Measurements from ENCODE around the gene GNA15. TPM values are rescaled to one million over a fixed set of nuclear protein-coding genes. Genes with fewer than 3 reads are reported as not detected.

GNA15 gene
- total RNA-seq, 2 donors from 2014 or later: 202 to 297 TPM

DNA sequence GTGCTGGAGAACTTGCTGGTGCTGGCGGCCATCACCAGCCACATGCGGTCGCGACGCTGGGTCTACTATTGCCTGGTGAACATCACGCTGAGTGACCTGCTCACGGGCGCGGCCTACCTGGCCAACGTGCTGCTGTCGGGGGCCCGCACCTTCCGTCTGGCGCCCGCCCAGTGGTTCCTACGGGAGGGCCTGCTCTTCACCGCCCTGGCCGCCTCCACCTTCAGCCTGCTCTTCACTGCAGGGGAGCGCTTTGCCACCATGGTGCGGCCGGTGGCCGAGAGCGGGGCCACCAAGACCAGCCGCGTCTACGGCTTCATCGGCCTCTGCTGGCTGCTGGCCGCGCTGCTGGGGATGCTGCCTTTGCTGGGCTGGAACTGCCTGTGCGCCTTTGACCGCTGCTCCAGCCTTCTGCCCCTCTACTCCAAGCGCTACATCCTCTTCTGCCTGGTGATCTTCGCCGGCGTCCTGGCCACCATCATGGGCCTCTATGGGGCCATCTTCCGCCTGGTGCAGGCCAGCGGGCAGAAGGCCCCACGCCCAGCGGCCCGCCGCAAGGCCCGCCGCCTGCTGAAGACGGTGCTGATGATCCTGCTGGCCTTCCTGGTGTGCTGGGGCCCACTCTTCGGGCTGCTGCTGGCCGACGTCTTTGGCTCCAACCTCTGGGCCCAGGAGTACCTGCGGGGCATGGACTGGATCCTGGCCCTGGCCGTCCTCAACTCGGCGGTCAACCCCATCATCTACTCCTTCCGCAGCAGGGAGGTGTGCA, 43.3 kb downstream of the GNA15 start:
- ATAC-seq (replicated peaks): peak; percentile 8
- H3K4me1 Mint-ChIP-seq: peaks cover 12% of the 10 kb centered on the region
- H3K27me3 Mint-ChIP-seq: no peaks in the 10 kb centered on the region
- H3K4me3 Mint-ChIP-seq: peak overlapping the region; percentile 98
- H3K9me3 Mint-ChIP-seq: no peaks in the 10 kb centered on the region
- peaks cover 74% of the 10 kb centered on the region for H3K36me3 Mint-ChIP-seq (ENCODE audit: low read depth)
- peak overlapping the region; percentile 95 for H3K27ac Mint-ChIP-seq

GRCh38 chr19:3179739-3180293, 44.0 kb downstream of the GNA15 start:
- Mint-ChIP-seq H3K4me1 (peaks cover 16% of the 10 kb centered on the region), H3K36me3 (ENCODE audit: low read depth) (peaks cover 81% of the 10 kb centered on the region), H3K9me3 (no peaks in the 10 kb centered on the region), H3K27ac (peak overlapping the region; percentile 95), H3K27me3 (no peaks in the 10 kb centered on the region), H3K4me3 (peak overlapping the region; percentile 98)
- peak; percentile 41 for ATAC-seq (replicated peaks)

DNA sequence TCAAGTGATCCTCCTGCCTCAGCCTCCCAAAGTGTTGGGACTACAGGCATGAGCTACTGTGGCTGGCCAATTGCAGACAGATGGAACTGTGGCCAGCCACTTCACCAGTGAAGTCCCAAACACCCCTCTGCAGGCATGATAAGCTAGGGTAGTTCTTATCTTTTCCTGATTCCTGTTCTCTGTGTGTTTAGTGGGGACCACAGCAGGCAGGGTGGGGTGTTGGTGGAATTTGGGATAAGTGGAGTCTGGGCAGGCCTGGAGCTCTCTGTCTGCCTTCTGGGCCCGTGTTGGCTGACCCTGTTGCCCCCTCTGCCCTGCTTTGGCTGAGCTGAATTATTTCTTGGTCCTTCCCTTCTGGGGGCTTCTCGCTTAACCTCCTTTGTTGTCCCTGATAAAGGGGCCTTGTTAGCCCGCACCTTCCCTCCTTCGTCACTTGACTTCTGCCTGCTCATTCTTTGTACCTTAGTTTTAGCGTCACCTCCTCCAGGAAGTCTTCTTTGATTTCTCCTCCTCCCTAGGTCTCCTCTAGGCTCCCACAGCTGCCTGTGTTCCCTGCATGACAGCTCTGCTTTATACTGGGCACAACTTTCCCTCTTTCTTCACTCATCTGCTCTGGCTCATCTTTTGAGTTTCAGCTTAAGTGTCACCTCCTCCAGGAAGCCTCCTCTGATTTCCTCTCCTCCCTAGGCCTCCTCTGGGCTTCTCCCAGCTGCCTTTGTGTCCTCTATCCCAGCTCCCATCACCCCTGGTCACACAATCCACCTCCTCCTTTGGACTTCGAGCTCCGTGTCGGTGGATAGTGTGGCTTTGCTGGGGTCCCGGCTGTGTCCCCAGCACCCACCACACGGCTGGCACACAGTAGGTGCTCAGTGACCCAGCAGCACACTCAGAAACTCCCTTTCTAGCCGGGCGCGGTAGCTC, 48.1 kb downstream of the GNA15 start:
- H3K4me3 Mint-ChIP-seq: peak overlapping the region; percentile 98
- no peaks in the 10 kb centered on the region for H3K27me3 Mint-ChIP-seq
- peaks cover 30% of the 10 kb centered on the region for H3K4me1 Mint-ChIP-seq
- ATAC-seq (replicated peaks): no peak
- no peaks in the 10 kb centered on the region for H3K9me3 Mint-ChIP-seq
- peaks cover 85% of the 10 kb centered on the region for H3K36me3 Mint-ChIP-seq (ENCODE audit: low read depth)
- peak overlapping the region; percentile 93 for H3K27ac Mint-ChIP-seq

- Mint-ChIP-seq H3K27me3 (no peaks in the 10 kb centered on the region), H3K4me3 (peak overlapping the region; percentile 98), H3K27ac (peak overlapping the region; percentile 93), H3K36me3 (ENCODE audit: low read depth) (peaks cover 79% of the 10 kb centered on the region), H3K4me1 (peaks cover 30% of the 10 kb centered on the region), H3K9me3 (no peaks in the 10 kb centered on the region)
- peak; percentile 40 for ATAC-seq (replicated peaks)
These were observed 49.1 kb downstream of the GNA15 start for GRCh38 chr19:3184847-3185460.

DNA sequence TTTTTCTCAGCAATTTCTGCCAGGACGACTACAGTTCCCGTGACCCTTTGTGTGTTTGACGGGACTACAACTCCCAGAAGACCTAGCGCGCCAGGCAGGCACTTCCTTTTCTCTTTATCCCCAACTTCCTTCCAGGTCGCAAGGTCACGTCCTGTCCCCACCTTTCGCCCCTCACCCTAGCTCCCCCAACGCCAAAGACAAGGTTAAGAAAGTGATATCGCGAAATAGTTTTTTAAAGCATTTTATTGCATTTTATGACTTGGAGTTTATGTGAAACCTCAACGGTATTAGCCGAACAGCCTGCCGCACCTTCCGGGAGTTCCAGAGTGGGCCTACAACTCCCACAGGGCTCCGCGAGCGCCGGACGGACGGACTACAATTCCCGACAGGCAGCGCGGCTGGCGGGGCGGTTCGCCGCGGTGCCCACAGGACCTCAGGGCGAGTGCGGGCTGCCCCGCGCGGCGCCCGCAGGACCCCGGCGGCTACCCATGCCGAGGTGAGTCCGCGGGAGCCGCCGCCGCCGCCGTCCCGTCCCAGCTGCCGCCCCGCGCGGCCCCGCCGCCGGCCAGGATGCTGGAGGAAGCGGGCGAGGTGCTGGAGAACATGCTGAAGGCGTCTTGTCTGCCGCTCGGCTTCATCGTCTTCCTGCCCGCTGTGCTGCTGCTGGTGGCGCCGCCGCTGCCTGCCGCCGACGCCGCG, 49.8 kb downstream of the GNA15 start, which contains the start of gene NCLN:
Gene NCLN (plus strand): TSS at position 470 of the 699 bp plus-strand sequence. CDS start 101 bp downstream, at position 571.
- Mint-ChIP-seq H3K9me3 (no peaks in the 10 kb centered on the region), H3K4me3 (peak within 1 kb of the TSS; percentile 98), H3K27me3 (no peaks in the 10 kb centered on the region), H3K4me1 (peaks cover 30% of the 10 kb centered on the region), H3K36me3 (ENCODE audit: low read depth) (peaks cover 73% of the 10 kb centered on the region), H3K27ac (peak within 1 kb of the TSS; percentile 93)
- ATAC-seq (replicated peaks): peak; percentile 89

GRCh38 chr19:3186160-3186688, 50.4 kb downstream of the GNA15 start:
- Mint-ChIP-seq H3K27me3 (no peaks in the 10 kb centered on the region), H3K36me3 (ENCODE audit: low read depth) (peaks cover 72% of the 10 kb centered on the region), H3K4me3 (peak overlapping the region; percentile 98), H3K4me1 (peaks cover 30% of the 10 kb centered on the region), H3K9me3 (no peaks in the 10 kb centered on the region), H3K27ac (peak overlapping the region; percentile 92)
- no peak for ATAC-seq (replicated peaks)

- Mint-ChIP-seq H3K27ac (peak overlapping the region; percentile 92), H3K4me1 (peaks cover 30% of the 10 kb centered on the region), H3K9me3 (no peaks in the 10 kb centered on the region), H3K27me3 (no peaks in the 10 kb centered on the region), H3K36me3 (ENCODE audit: low read depth) (peaks cover 63% of the 10 kb centered on the region), H3K4me3 (peak overlapping the region; percentile 98)
- no peak for ATAC-seq (replicated peaks)
These were observed 51.2 kb downstream of the GNA15 start for GRCh38 chr19:3186891-3187661.

GRCh38 chr19:3187662-3188511, 52.1 kb downstream of the GNA15 start:
- H3K4me3 Mint-ChIP-seq: peak overlapping the region; percentile 98
- no peaks in the 10 kb centered on the region for H3K27me3 Mint-ChIP-seq
- H3K4me1 Mint-ChIP-seq: peaks cover 30% of the 10 kb centered on the region
- H3K9me3 Mint-ChIP-seq: no peaks in the 10 kb centered on the region
- peaks cover 61% of the 10 kb centered on the region for H3K36me3 Mint-ChIP-seq (ENCODE audit: low read depth)
- H3K27ac Mint-ChIP-seq: peak overlapping the region; percentile 92
- no peak for ATAC-seq (replicated peaks)

DNA sequence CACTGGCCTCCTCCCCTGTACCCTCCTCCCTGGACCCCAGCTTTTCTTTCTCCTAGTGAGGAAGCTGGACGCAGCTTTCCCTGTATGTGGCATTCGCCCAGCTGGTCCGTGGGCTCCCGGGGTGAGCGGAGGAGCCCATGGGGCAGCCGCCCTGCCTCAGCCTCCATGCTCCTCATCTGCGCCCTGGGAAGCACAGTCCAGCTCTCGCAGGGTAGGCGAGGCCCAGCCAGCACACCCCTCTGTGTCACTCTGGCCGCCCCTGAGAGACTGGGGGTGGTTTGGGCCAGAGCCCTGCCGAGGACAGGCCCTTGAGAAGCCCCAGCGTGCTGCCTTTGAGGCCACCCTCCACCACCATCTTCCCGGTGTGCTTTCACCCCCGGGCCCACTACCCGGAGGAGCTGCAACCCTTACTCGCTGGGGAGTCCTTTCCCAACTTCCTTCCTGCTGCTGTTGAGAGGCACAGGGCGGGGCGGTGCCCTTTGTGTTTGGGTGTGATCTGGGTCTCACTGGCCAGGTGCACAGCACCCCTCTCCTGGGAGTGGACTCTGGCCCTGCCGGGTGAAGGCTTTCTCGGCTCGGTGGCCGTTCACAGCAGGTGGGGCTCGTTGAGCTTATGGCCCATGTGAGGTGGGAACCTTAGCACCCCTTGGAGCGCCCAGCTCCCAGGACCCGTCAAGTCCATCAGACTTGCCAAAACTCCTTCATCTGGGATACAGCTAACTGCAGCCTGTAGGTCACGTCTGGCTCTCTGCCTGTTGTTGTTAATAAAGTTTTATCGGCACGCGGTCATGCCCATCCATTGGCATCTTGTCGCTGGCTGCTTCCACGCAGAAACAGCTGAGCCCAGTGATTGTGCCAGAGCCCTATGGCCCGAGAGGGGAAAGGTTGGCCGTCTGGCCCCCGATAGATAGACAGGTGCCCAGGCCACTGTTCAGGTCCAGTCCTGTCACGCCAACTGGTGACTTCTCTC, 53.1 kb downstream of the GNA15 start:
- Mint-ChIP-seq H3K4me1 (peaks cover 27% of the 10 kb centered on the region), H3K27ac (peak overlapping the region; percentile 92), H3K4me3 (peak overlapping the region; percentile 98), H3K9me3 (no peaks in the 10 kb centered on the region), H3K27me3 (no peaks in the 10 kb centered on the region), H3K36me3 (ENCODE audit: low read depth) (peaks cover 59% of the 10 kb centered on the region)
- ATAC-seq (replicated peaks): no peak

GRCh38 chr19:3189702-3190469, 54.1 kb downstream of the GNA15 start:
- Mint-ChIP-seq H3K4me3 (no peak overlapping the region), H3K9me3 (no peaks in the 10 kb centered on the region), H3K36me3 (ENCODE audit: low read depth) (peaks cover 60% of the 10 kb centered on the region), H3K27ac (no peak overlapping the region), H3K4me1 (peaks cover 20% of the 10 kb centered on the region), H3K27me3 (no peaks in the 10 kb centered on the region)
- ATAC-seq (replicated peaks): no peak

DNA sequence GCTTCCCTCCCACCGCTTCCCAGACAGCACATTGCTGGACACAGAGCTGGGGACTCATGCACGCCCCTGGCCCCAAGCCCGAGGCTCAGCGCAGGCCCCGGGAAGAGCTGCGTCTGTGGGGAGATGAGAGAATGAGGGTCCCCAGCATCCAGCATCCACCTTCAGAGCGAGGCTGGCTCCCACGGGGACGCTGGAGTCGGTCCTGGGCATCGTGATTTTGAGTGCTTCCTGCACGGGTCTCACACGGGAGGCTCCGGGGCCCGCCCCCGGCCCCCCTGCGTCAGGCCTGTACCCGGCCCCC, 54.6 kb downstream of the GNA15 start:
- Mint-ChIP-seq H3K27me3 (no peaks in the 10 kb centered on the region), H3K9me3 (no peaks in the 10 kb centered on the region), H3K36me3 (ENCODE audit: low read depth) (peaks cover 57% of the 10 kb centered on the region), H3K4me3 (no peak overlapping the region), H3K4me1 (peaks cover 17% of the 10 kb centered on the region), H3K27ac (no peak overlapping the region)
- no peak for ATAC-seq (replicated peaks)
